Gastrocnemius medialis (tissue), 4 donors: ENCODE measurements around the gene MGMT. TPM values are rescaled to one million over a fixed set of nuclear protein-coding genes. Genes with fewer than 3 reads are reported as not detected.

Source experiments
- ATAC-seq, 2 donors: fragments of 150-250 bp; one replicate each; pipeline ENCODE4 v1.9.1; 2016
- DNase-seq, 2 donors: peaks; one replicate each; pipeline ENCODE4 v3.0.0-alpha.2; 2019
- H3K27ac ChIP-seq, 4 donors: fragments of 200-600 bp; sonication (generic); 1 replicate in 1 of 4; 2 replicates in 3 of 4; pipeline ENCODE4 v1.5.1; 2016 to 2018; ENCODE audit warnings: mild to moderate bottlenecking in 2 of 4, moderate library complexity in 1 of 4
- H3K27me3 ChIP-seq, 3 donors: fragments of 200-600 bp; sonication (generic) in 2 of 3; 1 replicate in 1 of 3; 2 replicates in 2 of 3; pipeline versions ENCODE4 v1.5.1 to v1.6.0; 2016 to 2019; ENCODE audit warnings: mild to moderate bottlenecking in 1 of 3, moderate library complexity in 1 of 3
- H3K36me3 ChIP-seq, 2 donors: fragments of 200-600 bp; sonication (generic) in 1 of 2; one replicate each; pipeline ENCODE4 v1.5.1; 2017 to 2018
- H3K4me1 ChIP-seq, 2 donors: fragments of 200-600 bp; sonication (generic) in 1 of 2; one replicate each; pipeline ENCODE4 v1.5.1; 2016 to 2017; ENCODE audit warnings: mild to moderate bottlenecking in 2 of 2
- H3K4me3 ChIP-seq, 4 donors: fragments of 200-600 bp; sonication (generic) in 3 of 4; 1 replicate in 1 of 4; 2 replicates in 3 of 4; pipeline ENCODE4 v1.5.1; 2016 to 2019; ENCODE audit warnings: mild to moderate bottlenecking in 2 of 4
- H3K9me3 ChIP-seq, 3 donors: fragments of 200-600 bp; sonication (generic) in 2 of 3; 1 replicate in 1 of 3; 2 replicates in 2 of 3; pipeline ENCODE4 v1.5.1; 2016 to 2019
- CTCF ChIP-seq, 5 experiments: fragments of 450-650 bp in 3 of 5; fragments of 200-600 bp in 2 of 5; sonication (generic) in 2 of 5; IDR thresholded peaks in 4 of 5; conservative IDR thresholded peaks in 1 of 5; 1 replicate in 4 of 5; 2 replicates in 1 of 5; pipeline ENCODE4 v1.5.1; 2016 to 2019; ENCODE audit warnings: antibody characterized with exemption in 5 of 5, mild to moderate bottlenecking in 3 of 5, moderate library complexity in 3 of 5
- POLR2A ChIP-seq, 2 donors: fragments of 450-650 bp; IDR thresholded peaks; one replicate each; pipeline ENCODE4 v1.6.1; 2017; ENCODE audit warnings: antibody characterized with exemption in 2 of 2, mild to moderate bottlenecking in 2 of 2, moderate library complexity in 2 of 2
- in situ Hi-C, 4 donors: fragments of 200-750 bp; cut with MboI; loops; one replicate each; pipeline versions ENCODE4 v1.15.0 to v1.8.0; 2017; ENCODE audit warnings: low sequenced_read_pairs in 4 of 4
- intact Hi-C: fragments of 100-400 bp; cut with DNase I; formaldehyde crosslinking; loops from one replicate; pipeline ENCODE4 v1.15.1; 2023; ENCODE audit warnings: low total_unique reads
- total RNA-seq, 4 donors: library from RNA; depleted of rRNA; stranded (reverse); fragments of >200 nt; gene quantifications; one replicate each; pipeline versions ENCODE4 v1.1.0 to v1.2.3, GENCODE V29; 2016

MGMT gene
- total RNA-seq, 4 donors from 2014 or later = 8.9 to 20.7 (median 17.1) TPM

- TF ChIP-seq CTCF (IDR thresholded peaks at IDR 0.05 in 4 of 5, conservative IDR thresholded peaks at IDR 0.05 in 1 of 5) (no peak), POLR2A (IDR thresholded peaks at IDR 0.05) (no peak)
- no peaks in the 10 kb centered on the region for H3K27me3 ChIP-seq
- DNase-seq (no peak), ATAC-seq (no peak)
- in situ Hi-C loops = no loop called here
- intact Hi-C loops = no loop called here
- peaks cover 0 to 11% of the 10 kb centered on the region in 2 donors for H3K4me1 ChIP-seq
- H3K27ac ChIP-seq = no peak overlapping the region
- no peaks in the 10 kb centered on the region for H3K36me3 ChIP-seq
- H3K9me3 ChIP-seq = no peaks in the 10 kb centered on the region
- no peak overlapping the region for H3K4me3 ChIP-seq
Measured at GRCh38 chr10:129704225-129704624, 237.2 kb downstream of the MGMT start.

GRCh38 chr10:129704786-129705525 lies 237.9 kb downstream of the MGMT start:
- H3K4me3 ChIP-seq = no peak overlapping the region
- intact Hi-C loops = no loop called here
- in situ Hi-C loops = no loop called here
- DNase-seq (no peak), ATAC-seq (no peak)
- no peaks in the 10 kb centered on the region for H3K9me3 ChIP-seq
- TF ChIP-seq CTCF (IDR thresholded peaks at IDR 0.05 in 4 of 5, conservative IDR thresholded peaks at IDR 0.05 in 1 of 5) (no peak), POLR2A (IDR thresholded peaks at IDR 0.05) (no peak)
- H3K36me3 ChIP-seq = no peaks in the 10 kb centered on the region
- peaks cover 0 to 11% of the 10 kb centered on the region in 2 donors for H3K4me1 ChIP-seq
- no peaks in the 10 kb centered on the region for H3K27me3 ChIP-seq
- H3K27ac ChIP-seq = no peak overlapping the region

GRCh38 chr10:129705676-129706075 lies 238.6 kb downstream of the MGMT start:
- no peak for TF ChIP-seq POLR2A (IDR thresholded peaks at IDR 0.05)
- no peak for TF ChIP-seq CTCF (IDR thresholded peaks at IDR 0.05 in 4 of 5, conservative IDR thresholded peaks at IDR 0.05 in 1 of 5)
- H3K27ac ChIP-seq = no peak overlapping the region
- no peaks in the 10 kb centered on the region for H3K9me3 ChIP-seq
- H3K4me1 ChIP-seq = peaks cover 0 to 11% of the 10 kb centered on the region in 2 donors
- H3K27me3 ChIP-seq = no peaks in the 10 kb centered on the region
- in situ Hi-C loops (no loop called here), intact Hi-C loops (no loop called here)
- no peak for DNase-seq
- no peak for ATAC-seq
- no peak overlapping the region for H3K4me3 ChIP-seq
- no peaks in the 10 kb centered on the region for H3K36me3 ChIP-seq

- in situ Hi-C loops (no loop called here), intact Hi-C loops (no loop called here)
- no peaks in the 10 kb centered on the region for H3K9me3 ChIP-seq
- H3K4me3 ChIP-seq = no peak overlapping the region
- DNase-seq (no peak), ATAC-seq (no peak)
- H3K36me3 ChIP-seq = no peaks in the 10 kb centered on the region
- H3K27me3 ChIP-seq = no peaks in the 10 kb centered on the region
- no peak overlapping the region for H3K27ac ChIP-seq
- peaks cover 0 to 11% of the 10 kb centered on the region in 2 donors for H3K4me1 ChIP-seq
- no peak for TF ChIP-seq CTCF (IDR thresholded peaks at IDR 0.05 in 4 of 5, conservative IDR thresholded peaks at IDR 0.05 in 1 of 5)
Measured at GRCh38 chr10:129706081-129706480, 239.0 kb downstream of the MGMT start.

- no peak for DNase-seq
- ATAC-seq = no peak
- H3K4me1 ChIP-seq = peaks cover 0 to 11% of the 10 kb centered on the region in 2 donors
- intact Hi-C loops (no loop called here), in situ Hi-C loops (no loop called here)
- H3K9me3 ChIP-seq = no peaks in the 10 kb centered on the region
- H3K27ac ChIP-seq = no peak overlapping the region
- H3K4me3 ChIP-seq = no peak overlapping the region
- no peaks in the 10 kb centered on the region for H3K36me3 ChIP-seq
- H3K27me3 ChIP-seq = no peaks in the 10 kb centered on the region
- no peak for TF ChIP-seq POLR2A (IDR thresholded peaks at IDR 0.05)
- TF ChIP-seq CTCF (IDR thresholded peaks at IDR 0.05 in 4 of 5, conservative IDR thresholded peaks at IDR 0.05 in 1 of 5) = no peak
Measured at GRCh38 chr10:129706523-129706922, 239.5 kb downstream of the MGMT start.
